K562 (cell line): ENCODE data around the gene CRAT. TPM values are rescaled to one million over a fixed set of nuclear protein-coding genes. Genes with fewer than 3 reads are reported as not detected.

Source experiments
- ATAC-seq: fragments of 200-7000 bp; cut with Tn5 transposase; 3 replicates; pipeline ENCODE4 v1.9.1; 2020; ENCODE audit warnings: moderate library complexity
- BruUV-seq: library from RNA; stranded (reverse); fragments of 400-500 nt; replicated peaks from 2 replicates; lab custom pipeline; 2021; lab: Mats Ljungman, UMichigan
- CTCF ChIA-PET: fragments of 300-600 bp; formaldehyde crosslinking; extraction: SDS; loops from one replicate; lab custom pipeline; 2021; ENCODE audit warnings: low intra/inter-chr PET ratio; lab: Yijun Ruan, JAX
- POLR2A ChIA-PET: fragments of 300-600, 350-650 bp; sonication (Branson Sonifier 250); formaldehyde crosslinking; extraction: SDS; loops from one replicate; lab custom pipeline; 2021; ENCODE audit warnings: antibody characterized with exemption, inconsistent platforms; lab: Yijun Ruan, JAX
- DNase-seq, 4 experiments: peaks; one replicate each; pipeline versions ENCODE4 v3.0.0 to v3.0.0-alpha.2; 2011 to 2018; ENCODE audit warnings: low spot score in 3 of 4, mixed read lengths in 3 of 4; ENCODE audit errors: extremely low read depth in 1 of 4
- FAIRE-seq: peaks from 2 replicates; lab custom pipeline; 2011; peaks lifted over from hg19 to GRCh38; lab: Jason Lieb, UNC
- H2AFZ ChIP-seq: 2 replicates; pipeline ENCODE4 v1.6.0; 2011; ENCODE audit warnings: low read depth, low read length, control low read depth, inconsistent platforms
- H3K27ac ChIP-seq: fragments of 200-600 bp; 3 replicates; pipeline ENCODE4 v1.8.0; 2011; ENCODE audit warnings: low read depth, mild to moderate bottlenecking, control low read depth, inconsistent platforms, low read length, moderate library complexity, mixed read lengths; ENCODE audit errors: extremely low read depth
- H3K27me3 ChIP-seq, 2 experiments: fragments of 300-600 bp in 1 of 2; 2 replicates in 1 of 2; 3 replicates in 1 of 2; pipeline versions ENCODE4 v1.6.0 to v1.8.0; 2011; ENCODE audit warnings: inconsistent platforms in 2 of 2, low read length in 2 of 2, mild to moderate bottlenecking in 1 of 2, mixed read lengths in 1 of 2, moderate library complexity in 1 of 2; ENCODE audit not compliant: control insufficient read depth in 2 of 2, insufficient read depth in 2 of 2
- H3K36me3 ChIP-seq: fragments of 300-600 bp; 3 replicates; pipeline ENCODE4 v1.8.0; 2011; ENCODE audit warnings: mild to moderate bottlenecking, low read length, inconsistent platforms; ENCODE audit not compliant: control insufficient read depth, insufficient read depth
- H3K4me1 ChIP-seq, 2 experiments: fragments of 200-600 bp in 1 of 2; replicated peaks in 1 of 2; 2 replicates in 1 of 2; 3 replicates in 1 of 2; pipeline versions ENCODE4 v1.5.1 to v1.8.0; 2011; ENCODE audit warnings: inconsistent platforms in 2 of 2, low read length in 2 of 2, mild to moderate bottlenecking in 1 of 2, mixed read lengths in 1 of 2, moderate library complexity in 1 of 2; ENCODE audit not compliant: control insufficient read depth in 2 of 2, insufficient read depth in 2 of 2
- H3K4me2 ChIP-seq: 2 replicates; pipeline ENCODE4 v1.6.1; 2011; ENCODE audit warnings: low read length, control low read depth, inconsistent platforms, mixed read lengths; ENCODE audit not compliant: insufficient read depth
- H3K4me3 ChIP-seq: fragments of 200-600 bp; sonication (generic), shearing (Covaris generic); 2 replicates; pipeline ENCODE4 v1.5.1; 2016; ENCODE audit warnings: control low read depth, inconsistent platforms
- H3K79me2 ChIP-seq: fragments of 200-600 bp; 3 replicates; pipeline ENCODE4 v1.8.0; 2011; ENCODE audit warnings: low read length, inconsistent platforms; ENCODE audit not compliant: control insufficient read depth, insufficient read depth
- H3K9ac ChIP-seq, 2 experiments: 2 replicates each; pipeline versions ENCODE4 v1.6.0 to v1.6.1; 2011; ENCODE audit warnings: low read depth in 2 of 2, low read length in 2 of 2, control low read depth in 1 of 2, inconsistent platforms in 1 of 2, mild to moderate bottlenecking in 1 of 2, mixed read lengths in 1 of 2; ENCODE audit not compliant: insufficient read depth in 1 of 2
- H3K9me1 ChIP-seq: one replicate; pipeline ENCODE4 v1.6.0; 2011; ENCODE audit warnings: inconsistent platforms, mild to moderate bottlenecking, low read length, moderate library complexity; ENCODE audit not compliant: control insufficient read depth, insufficient read depth
- H3K9me3 ChIP-seq: replicated peaks from 2 replicates; pipeline ENCODE4 v1.5.1; 2011; ENCODE audit warnings: low read depth, low read length, inconsistent platforms; ENCODE audit not compliant: control insufficient read depth, insufficient read depth
- H4K20me1 ChIP-seq: replicated peaks from 2 replicates; pipeline ENCODE4 v1.6.1; 2011; ENCODE audit warnings: low read length, inconsistent platforms, mixed read lengths; ENCODE audit not compliant: control insufficient read depth, insufficient read depth
- E2F8 ChIP-seq: fragments of 450-650 bp; IDR thresholded peaks from 2 replicates; pipeline ENCODE4 v1.7.1; 2018; ENCODE audit warnings: mild to moderate bottlenecking, low read depth; ENCODE audit not compliant: partially characterized antibody
- EHMT2 ChIP-seq: fragments of 450-650 bp; IDR thresholded peaks from 2 replicates; pipeline ENCODE4 v1.6.1; 2018; ENCODE audit warnings: antibody characterized with exemption
- EP300 ChIP-seq: IDR thresholded peaks from 2 replicates; pipeline ENCODE4 v1.6.1; 2012; ENCODE audit warnings: low read length, improper control_type of control experiment
- ERF ChIP-seq: fragments of 450-650 bp; formaldehyde crosslinking; IDR thresholded peaks from 2 replicates; pipeline ENCODE4 v1.4.0; 2020; ENCODE audit warnings: mild to moderate bottlenecking, mixed read lengths
- KDM1A ChIP-seq, 2 experiments: fragments of 450-650 bp; IDR thresholded peaks; 2 replicates each; pipeline ENCODE4 v1.6.1; 2016; ENCODE audit warnings: mild to moderate bottlenecking in 2 of 2
- MED1 ChIP-seq: sonication (generic); formaldehyde crosslinking; IDR thresholded peaks from 2 replicates; pipeline ENCODE4 v1.8.1; 2023; ENCODE audit warnings: missing genetic modification reagents, borderline replicate concordance
- NFRKB ChIP-seq: fragments of 450-650 bp; IDR thresholded peaks from 2 replicates; pipeline ENCODE4 v1.6.1; 2016; ENCODE audit warnings: low read depth
- U2AF2 ChIP-seq: fragments of 200-400 bp; formaldehyde crosslinking; optimal IDR thresholded peaks from 2 replicates; pipeline ENCODE3; 2017; ENCODE audit warnings: low read depth, mild to moderate bottlenecking, low read length
- ZBED1 ChIP-seq: IDR thresholded peaks from 2 replicates; pipeline ENCODE4 v1.6.1; 2014
- ZNF217 ChIP-seq: sonication (generic); formaldehyde crosslinking; IDR thresholded peaks from 2 replicates; pipeline ENCODE4 v1.8.0; 2022; ENCODE audit warnings: mild to moderate bottlenecking, missing genetic modification reagents
- ZNF311 ChIP-seq: fragments of 250-450 bp; sonication (Bioruptor Pico); IDR thresholded peaks from 2 replicates; pipeline ENCODE4 v1.4.0; 2020; ENCODE audit warnings: mild to moderate bottlenecking, moderate library complexity
- ZNF79 ChIP-seq: fragments of 250-450 bp; sonication (Bioruptor Pico); IDR thresholded peaks from 2 replicates; pipeline ENCODE4 v1.4.0; 2020; ENCODE audit warnings: low read depth, mild to moderate bottlenecking, moderate library complexity
- WGBS: fragments of 100-300 bp; shearing (Covaris generic); methylation state at CpG from one replicate; pipeline ENCODE4 v1.1.6; 2016; ENCODE audit warnings: low coverage, mixed read lengths; ENCODE audit not compliant: insufficient coverage; ENCODE audit errors: missing lambda C conversion rate; 5-methylcytosine and 5-hydroxymethylcytosine counted together
- in situ Hi-C: fragments of 300-500 bp; cut with MboI; formaldehyde crosslinking; loops from 4 replicates; pipeline ENCODE4 v1.15.0; 2018; ENCODE audit warnings: inconsistent platforms, mixed read lengths
- intact Hi-C: fragments of 100-400 bp; cut with micrococcal nuclease; formaldehyde crosslinking; loops from 2 replicates; pipeline ENCODE4 v1.14.2; 2022
- polyA plus RNA-seq, 8 experiments: library from polyadenylated mRNA; depleted of rRNA in 4 of 8; stranded (reverse) in 5 of 8; unstranded in 3 of 8; fragments of >200 nt; fragmentation: Nextera tagmentation in 2 of 8; fragmentation: Illumina TruSeq in 1 of 8; extraction: Ambion mirVana in 2 of 8; extraction: Trizol in 1 of 8; gene quantifications; 2 replicates each; pipeline versions ENCODE4 v1.2.1 to v1.2.3, GENCODE V29; 2011 to 2014; ENCODE audit warnings: inconsistent platforms in 1 of 8, missing spikeins in 1 of 8
- total RNA-seq, 7 experiments: library from RNA; depleted of rRNA in 6 of 7; stranded (reverse); fragments of >200 nt in 6 of 7; fragmentation: Illumina TruSeq in 2 of 7; extraction: Trizol in 2 of 7; gene quantifications; 2 replicates each; pipeline versions ENCODE4 v1.2.1 to v1.2.3, GENCODE V29; 2011 to 2021; ENCODE audit warnings: low replicate concordance in 1 of 7
- TF ChIP-seq, protein P1 (sequence below): sonication (generic); formaldehyde crosslinking; IDR thresholded peaks from 2 replicates; pipeline ENCODE4 v1.8.0; 2022; ENCODE audit warnings: mild to moderate bottlenecking, missing genetic modification reagents
- TF ChIP-seq, protein P2 (sequence below): sonication (generic); formaldehyde crosslinking; IDR thresholded peaks from 2 replicates; pipeline ENCODE4 v1.8.1; 2023; ENCODE audit warnings: missing genetic modification reagents, mild to moderate bottlenecking, borderline replicate concordance

CRAT gene
- total and polyA plus RNA-seq, 9 of the 15 experiments (the other 6 are each of a cell fraction or from before 2014, with no cell fraction given): 0.20 to 13.8 (median 5.4) TPM

- ATAC-seq (peak; percentile 98), DNase-seq (peak; percentile 99 to 100 (median 100)), FAIRE-seq (peak; percentile 99)
- peak within 1 kb of the TSS; percentile 88 to 92 for H3K9ac ChIP-seq
- no peaks in the 10 kb centered on the region for H3K27me3 ChIP-seq
- no peaks in the 10 kb centered on the region for H3K9me3 ChIP-seq
- H2AFZ ChIP-seq: peak within 1 kb of the TSS; percentile 95
- no TSS peak for BruUV-seq
- H3K4me3 ChIP-seq: peak within 1 kb of the TSS; percentile 67
- ChIA-PET POLR2A (interaction anchor here (0.6 to 2.2 kb wide), 16 partner anchors 8 to 1211 kb away, joined by 3 to 7 read pairs (median 3); no protein-coding TSS in a partner anchor), CTCF (no interaction called here)
- peaks cover 47% of the 10 kb centered on the region for H3K79me2 ChIP-seq
- peaks cover 35% of the 10 kb centered on the region; the same call in 2 of the 3 replicates for H3K36me3 ChIP-seq
- H3K9me1 ChIP-seq: no peaks in the 10 kb centered on the region
- WGBS: 1% methylated on average over 59 of the region's 70 CpGs
- peaks cover 4 to 48% of the 10 kb centered on the region in 2 experiments; a peak in 4 of 5 replicates for H3K4me1 ChIP-seq
- no peaks in the 10 kb centered on the region; the same call in 1 of the 2 replicates for H4K20me1 ChIP-seq
- peak within 1 kb of the TSS; percentile 91 for H3K4me2 ChIP-seq
- peak within 1 kb of the TSS; percentile 79 for H3K27ac ChIP-seq
- intact Hi-C loops (loop anchor here (5.0 kb wide), 1 partner anchor 43 kb away; the partner anchor contains the start of gene MIGA2), in situ Hi-C loops (no loop called here)
- no peak for TF ChIP-seq NFRKB
- TF ChIP-seq EHMT2: no peak
- peak; percentile 74 for TF ChIP-seq ZNF79
- TF ChIP-seq, protein P1, sequence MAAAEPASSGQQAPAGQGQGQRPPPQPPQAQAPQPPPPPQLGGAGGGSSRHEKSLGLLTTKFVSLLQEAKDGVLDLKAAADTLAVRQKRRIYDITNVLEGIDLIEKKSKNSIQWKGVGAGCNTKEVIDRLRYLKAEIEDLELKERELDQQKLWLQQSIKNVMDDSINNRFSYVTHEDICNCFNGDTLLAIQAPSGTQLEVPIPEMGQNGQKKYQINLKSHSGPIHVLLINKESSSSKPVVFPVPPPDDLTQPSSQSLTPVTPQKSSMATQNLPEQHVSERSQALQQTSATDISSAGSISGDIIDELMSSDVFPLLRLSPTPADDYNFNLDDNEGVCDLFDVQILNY (CRISPR knock-in tag): no peak
- TF ChIP-seq ZNF311: peak; percentile 91
- no peak for TF ChIP-seq EP300
- TF ChIP-seq ZNF217 (CRISPR knock-in tag): no peak
- no peak for TF ChIP-seq ZBED1
- no peak for TF ChIP-seq U2AF2
- TF ChIP-seq, protein P2, sequence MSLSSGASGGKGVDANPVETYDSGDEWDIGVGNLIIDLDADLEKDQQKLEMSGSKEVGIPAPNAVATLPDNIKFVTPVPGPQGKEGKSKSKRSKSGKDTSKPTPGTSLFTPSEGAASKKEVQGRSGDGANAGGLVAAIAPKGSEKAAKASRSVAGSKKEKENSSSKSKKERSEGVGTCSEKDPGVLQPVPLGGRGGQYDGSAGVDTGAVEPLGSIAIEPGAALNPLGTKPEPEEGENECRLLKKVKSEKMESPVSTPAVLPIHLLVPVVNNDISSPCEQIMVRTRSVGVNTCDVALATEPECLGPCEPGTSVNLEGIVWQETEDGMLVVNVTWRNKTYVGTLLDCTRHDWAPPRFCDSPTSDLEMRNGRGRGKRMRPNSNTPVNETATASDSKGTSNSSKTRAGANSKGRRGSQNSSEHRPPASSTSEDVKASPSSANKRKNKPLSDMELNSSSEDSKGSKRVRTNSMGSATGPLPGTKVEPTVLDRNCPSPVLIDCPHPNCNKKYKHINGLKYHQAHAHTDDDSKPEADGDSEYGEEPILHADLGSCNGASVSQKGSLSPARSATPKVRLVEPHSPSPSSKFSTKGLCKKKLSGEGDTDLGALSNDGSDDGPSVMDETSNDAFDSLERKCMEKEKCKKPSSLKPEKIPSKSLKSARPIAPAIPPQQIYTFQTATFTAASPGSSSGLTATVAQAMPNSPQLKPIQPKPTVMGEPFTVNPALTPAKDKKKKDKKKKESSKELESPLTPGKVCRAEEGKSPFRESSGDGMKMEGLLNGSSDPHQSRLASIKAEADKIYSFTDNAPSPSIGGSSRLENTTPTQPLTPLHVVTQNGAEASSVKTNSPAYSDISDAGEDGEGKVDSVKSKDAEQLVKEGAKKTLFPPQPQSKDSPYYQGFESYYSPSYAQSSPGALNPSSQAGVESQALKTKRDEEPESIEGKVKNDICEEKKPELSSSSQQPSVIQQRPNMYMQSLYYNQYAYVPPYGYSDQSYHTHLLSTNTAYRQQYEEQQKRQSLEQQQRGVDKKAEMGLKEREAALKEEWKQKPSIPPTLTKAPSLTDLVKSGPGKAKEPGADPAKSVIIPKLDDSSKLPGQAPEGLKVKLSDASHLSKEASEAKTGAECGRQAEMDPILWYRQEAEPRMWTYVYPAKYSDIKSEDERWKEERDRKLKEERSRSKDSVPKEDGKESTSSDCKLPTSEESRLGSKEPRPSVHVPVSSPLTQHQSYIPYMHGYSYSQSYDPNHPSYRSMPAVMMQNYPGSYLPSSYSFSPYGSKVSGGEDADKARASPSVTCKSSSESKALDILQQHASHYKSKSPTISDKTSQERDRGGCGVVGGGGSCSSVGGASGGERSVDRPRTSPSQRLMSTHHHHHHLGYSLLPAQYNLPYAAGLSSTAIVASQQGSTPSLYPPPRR (CRISPR knock-in tag): no peak
- TF ChIP-seq ERF: peak; percentile 90
- TF ChIP-seq KDM1A (IDR thresholded peaks at IDR 0.05): peak in 1 of 2 experiments; percentile 88; a peak in 1 of 4 replicates
- TF ChIP-seq MED1 (CRISPR knock-in tag): no peak
- TF ChIP-seq E2F8: no peak
Observed at GRCh38 chr9:129080601-129081387, 29.8 kb downstream of the CRAT start, which contains the start of gene DOLPP1. DOLPP1 (plus strand) TSS chr9:129081111; CDS start chr9:129081132, 21 bp downstream.
